ENCODE data around the gene IDH3B. TPM values are rescaled to one million over a fixed set of nuclear protein-coding genes. Genes with fewer than 3 reads are reported as not detected.

IDH3B gene
- total and polyA plus RNA-seq, 2 donors (not counting 3 experiments of a cell fraction or from before 2014, with no cell fraction given), result 86.9 to 177 TPM

DNA sequence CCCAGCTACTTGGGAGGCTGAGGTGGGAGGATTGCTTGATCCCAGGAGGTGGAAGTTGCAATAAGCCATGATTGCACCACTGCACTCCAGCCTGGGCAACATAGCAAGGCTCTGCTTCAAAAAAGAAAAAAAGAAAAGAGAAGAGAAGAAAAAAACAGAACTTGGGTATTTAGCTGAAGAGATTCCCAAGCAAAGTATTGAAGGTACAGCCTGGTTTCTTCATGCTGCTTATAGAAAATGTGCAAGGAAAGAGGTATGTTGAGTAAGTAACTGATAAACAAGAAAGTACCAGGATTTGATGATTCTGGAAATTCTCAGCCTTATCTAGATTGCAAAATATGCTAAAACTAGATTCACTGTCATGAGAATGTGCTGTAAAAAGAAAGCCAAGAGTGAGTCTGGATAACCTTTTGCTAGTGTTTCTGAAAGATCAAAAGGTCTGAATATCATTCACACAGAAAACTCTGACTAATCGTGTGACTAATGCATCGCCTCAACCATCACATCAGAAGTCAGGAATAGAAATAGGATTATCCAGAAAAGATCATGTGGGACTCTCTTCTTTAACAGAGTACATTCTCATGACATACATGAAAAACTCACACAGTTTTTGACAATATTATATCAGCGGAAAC, 43.9 kb downstream of the IDH3B start:
- Histone ChIP-seq H3K79me2 (ENCODE audit: control insufficient read depth, insufficient read depth, low read length) (no peaks in the 10 kb centered on the region), H3K9me3 (replicated peaks; ENCODE audit: control insufficient read depth, insufficient read depth, low read length) (no peaks in the 10 kb centered on the region), H3K27ac (ENCODE audit: insufficient read depth, low read depth, low read length) (no peak overlapping the region), H3K4me3 (replicated peaks in 1 of 3; ENCODE audit: insufficient read depth in 1 of 3, low read depth in 1 of 3, low read length in 3 of 3) (no peak overlapping the region), H3K36me3 (ENCODE audit: control insufficient read depth in 2 of 2, extremely low read depth in 1 of 2, insufficient read depth in 2 of 2, low read length in 2 of 2) (no peaks in the 10 kb centered on the region), H3K4me1 (ENCODE audit: control insufficient read depth, extremely low read depth, insufficient read depth, low read length) (no peaks in the 10 kb centered on the region), H3K9me1 (replicated peaks; ENCODE audit: control insufficient read depth, extremely low read depth, insufficient read depth, low read length) (no peaks in the 10 kb centered on the region), H3K4me2 (ENCODE audit: insufficient read depth, low read length) (no peak overlapping the region), H2AFZ (ENCODE audit: low read depth, low read length) (no peak overlapping the region), H3K9ac (replicated peaks; ENCODE audit: extremely low read depth, insufficient read depth, low read length) (no peak overlapping the region), H3K27me3 (ENCODE audit: control insufficient read depth in 2 of 2, insufficient read depth in 2 of 2, low read length in 2 of 2) (peaks cover 0 to 3% of the 10 kb centered on the region in 2 experiments), H4K20me1 (replicated peaks; ENCODE audit: control insufficient read depth, extremely low read depth, insufficient read depth, low read length) (no peaks in the 10 kb centered on the region)
- no peak for TF ChIP-seq POLR2AphosphoS5 (IDR thresholded peaks at IDR 0.05; ENCODE audit: insufficient read depth, low read depth, low read length)
- dilution Hi-C loops (cut with MboI; ENCODE audit: extremely low pct_ligation_motif_present, low sequenced_read_pairs), result no loop called here
- CTCF ChIA-PET, result no interaction called here
- DNase-seq (ENCODE audit: low read depth, low spot score) (no peak), FAIRE-seq (peak; percentile 26)
- BruUV-seq (replicated peaks), result no TSS peak
- POLR2A ChIA-PET, result no interaction called here
- intact Hi-C loops (cut with micrococcal nuclease), result no loop called here

DNA sequence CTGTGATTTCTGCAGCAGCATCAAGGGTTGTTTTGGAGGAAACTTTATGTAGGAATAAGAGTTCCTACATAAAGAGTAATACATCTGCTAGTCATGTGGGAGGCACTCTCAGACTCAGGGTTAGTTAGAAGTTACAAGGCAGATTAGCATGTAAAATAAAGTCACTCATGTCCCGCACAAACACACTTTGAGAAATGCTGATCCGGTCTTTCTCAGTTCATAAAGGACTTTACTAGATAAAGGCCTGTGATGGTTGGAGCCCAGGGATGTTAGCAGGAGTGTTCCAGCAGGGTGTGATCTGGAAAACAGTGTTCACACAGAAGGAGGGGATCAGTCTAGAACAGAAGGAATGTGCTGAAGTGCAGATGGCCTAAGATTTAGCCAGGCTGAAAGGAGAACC, 44.7 kb downstream of the IDH3B start:
- Histone ChIP-seq H3K79me2 (ENCODE audit: control insufficient read depth, insufficient read depth, low read length) (no peaks in the 10 kb centered on the region), H3K9me1 (replicated peaks; ENCODE audit: control insufficient read depth, extremely low read depth, insufficient read depth, low read length) (no peaks in the 10 kb centered on the region)
- no TSS peak for BruUV-seq (replicated peaks)

More for the DNA sequence above, 44.7 kb downstream of the IDH3B start:
- Histone ChIP-seq H3K36me3 (ENCODE audit: control insufficient read depth in 2 of 2, extremely low read depth in 1 of 2, insufficient read depth in 2 of 2, low read length in 2 of 2) (no peaks in the 10 kb centered on the region), H4K20me1 (replicated peaks; ENCODE audit: control insufficient read depth, extremely low read depth, insufficient read depth, low read length) (no peaks in the 10 kb centered on the region), H3K9me3 (replicated peaks; ENCODE audit: control insufficient read depth, insufficient read depth, low read length) (no peaks in the 10 kb centered on the region), H2AFZ (ENCODE audit: low read depth, low read length) (no peak overlapping the region), H3K9ac (replicated peaks; ENCODE audit: extremely low read depth, insufficient read depth, low read length) (no peak overlapping the region), H3K27ac (ENCODE audit: insufficient read depth, low read depth, low read length) (no peak overlapping the region), H3K27me3 (ENCODE audit: control insufficient read depth in 2 of 2, insufficient read depth in 2 of 2, low read length in 2 of 2) (peaks cover 0 to 3% of the 10 kb centered on the region in 2 experiments), H3K4me3 (replicated peaks in 1 of 3; ENCODE audit: insufficient read depth in 1 of 3, low read depth in 1 of 3, low read length in 3 of 3) (no peak overlapping the region), H3K4me2 (ENCODE audit: insufficient read depth, low read length) (no peak overlapping the region), H3K4me1 (ENCODE audit: control insufficient read depth, extremely low read depth, insufficient read depth, low read length) (no peaks in the 10 kb centered on the region)
- POLR2A ChIA-PET, result no interaction called here
- dilution Hi-C loops (cut with MboI; ENCODE audit: extremely low pct_ligation_motif_present, low sequenced_read_pairs), result no loop called here
- CTCF ChIA-PET, result no interaction called here
- FAIRE-seq, result no peak
- TF ChIP-seq JUN (IDR thresholded peaks at IDR 0.05; ENCODE audit: borderline replicate concordance, insufficient read depth, insufficient read length, low read depth) (no peak), MAX (IDR thresholded peaks at IDR 0.05; ENCODE audit: insufficient read depth, insufficient read length) (no peak)
- intact Hi-C loops (cut with micrococcal nuclease), result no loop called here
- no peak for DNase-seq (ENCODE audit: low read depth, low spot score)
